Loucy (cell line): ENCODE measurements around the gene C2.
"Not testable (repeated sequence)": the region's sequence is repeated elsewhere in the genome, so short reads cannot be mapped to it uniquely, and the experiment has no call there.

Experiments
- EZH2phosphoT487 ChIP-seq: fragments of 200-600 bp; IDR thresholded peaks from 2 replicates; pipeline ENCODE4 v1.6.1; 2018; ENCODE audit warnings: antibody characterized with exemption, mild to moderate bottlenecking, moderate library complexity, borderline replicate concordance
- TF ChIP-seq, protein P1 (sequence below): fragments of 200-600 bp; sonication (generic); conservative IDR thresholded peaks from 2 replicates; pipeline ENCODE4 v1.5.1; 2014; ENCODE audit warnings: mild to moderate bottlenecking, antibody characterized with exemption, low read length

GRCh38 chr6:31981744-31982143, 54.2 kb downstream of the C2 start, which contains the start of gene C4A:
- TF ChIP-seq, protein P1, sequence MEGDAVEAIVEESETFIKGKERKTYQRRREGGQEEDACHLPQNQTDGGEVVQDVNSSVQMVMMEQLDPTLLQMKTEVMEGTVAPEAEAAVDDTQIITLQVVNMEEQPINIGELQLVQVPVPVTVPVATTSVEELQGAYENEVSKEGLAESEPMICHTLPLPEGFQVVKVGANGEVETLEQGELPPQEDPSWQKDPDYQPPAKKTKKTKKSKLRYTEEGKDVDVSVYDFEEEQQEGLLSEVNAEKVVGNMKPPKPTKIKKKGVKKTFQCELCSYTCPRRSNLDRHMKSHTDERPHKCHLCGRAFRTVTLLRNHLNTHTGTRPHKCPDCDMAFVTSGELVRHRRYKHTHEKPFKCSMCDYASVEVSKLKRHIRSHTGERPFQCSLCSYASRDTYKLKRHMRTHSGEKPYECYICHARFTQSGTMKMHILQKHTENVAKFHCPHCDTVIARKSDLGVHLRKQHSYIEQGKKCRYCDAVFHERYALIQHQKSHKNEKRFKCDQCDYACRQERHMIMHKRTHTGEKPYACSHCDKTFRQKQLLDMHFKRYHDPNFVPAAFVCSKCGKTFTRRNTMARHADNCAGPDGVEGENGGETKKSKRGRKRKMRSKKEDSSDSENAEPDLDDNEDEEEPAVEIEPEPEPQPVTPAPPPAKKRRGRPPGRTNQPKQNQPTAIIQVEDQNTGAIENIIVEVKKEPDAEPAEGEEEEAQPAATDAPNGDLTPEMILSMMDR, result not testable (repeated sequence)
- not testable (repeated sequence) for TF ChIP-seq EZH2phosphoT487
